Limb (tissue), 2 donors: ENCODE data around the gene CAPN5.

Experiments used
- DNase-seq, 2 donors: peaks; one replicate each; pipeline ENCODE4 v3.0.0-alpha.2; 2016; ENCODE audit errors: extremely low spot score in 2 of 2

Gene CAPN5

DNA sequence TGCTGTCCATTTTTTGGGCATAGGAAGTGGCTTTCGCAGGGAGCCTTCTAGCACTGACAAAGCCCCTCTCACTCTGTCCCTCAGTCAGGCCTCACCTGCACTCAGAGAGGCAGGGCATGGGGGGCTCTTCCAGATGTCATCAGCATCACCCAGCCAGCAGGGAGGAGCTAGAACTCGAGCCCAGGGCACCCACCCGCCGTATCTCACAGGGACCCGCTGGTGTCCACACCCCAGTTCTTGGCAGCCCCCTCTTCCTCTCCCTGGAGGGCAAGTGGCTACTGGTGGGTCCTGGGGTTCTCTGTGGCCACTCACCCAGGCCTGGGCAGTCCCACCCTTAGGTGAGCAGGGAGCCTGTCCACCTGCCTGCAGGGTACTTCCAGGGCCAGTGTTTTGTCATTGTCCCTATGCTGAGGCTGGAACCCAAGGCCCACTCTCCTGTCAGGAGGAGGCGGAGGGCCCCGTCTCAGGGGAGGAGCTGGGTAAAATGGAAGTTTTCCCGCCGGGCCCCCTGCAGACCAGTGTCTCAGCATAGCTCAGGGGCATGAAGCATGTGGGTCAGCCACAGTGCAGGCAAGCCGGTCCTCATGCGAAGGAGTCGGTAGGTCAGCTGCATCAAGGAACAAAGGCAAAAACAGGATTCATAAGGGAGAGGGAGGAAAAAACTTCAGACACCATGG is 83.1 kb downstream of the CAPN5 start:
- no peak for DNase-seq

DNA sequence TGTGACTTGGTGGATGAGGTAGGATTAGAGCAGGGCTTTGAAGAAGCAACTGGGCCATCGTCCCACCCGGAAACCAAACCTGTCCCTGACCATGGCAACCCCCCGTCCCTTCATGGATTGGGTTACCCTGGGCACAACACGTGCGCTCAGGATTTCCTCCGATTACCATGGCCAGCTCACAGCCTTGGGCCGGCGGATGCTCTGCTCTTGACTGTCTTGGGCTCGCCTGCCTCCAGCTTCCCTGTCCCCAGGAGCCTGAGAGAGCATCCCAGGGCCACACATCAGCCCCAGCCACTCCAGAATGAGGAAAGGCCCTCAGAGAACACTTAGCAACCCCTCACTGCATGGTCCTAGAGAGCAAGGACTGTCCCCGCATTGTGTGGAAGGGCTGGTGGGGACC is 84.1 kb downstream of the CAPN5 start:
- DNase-seq: no peak

DNA sequence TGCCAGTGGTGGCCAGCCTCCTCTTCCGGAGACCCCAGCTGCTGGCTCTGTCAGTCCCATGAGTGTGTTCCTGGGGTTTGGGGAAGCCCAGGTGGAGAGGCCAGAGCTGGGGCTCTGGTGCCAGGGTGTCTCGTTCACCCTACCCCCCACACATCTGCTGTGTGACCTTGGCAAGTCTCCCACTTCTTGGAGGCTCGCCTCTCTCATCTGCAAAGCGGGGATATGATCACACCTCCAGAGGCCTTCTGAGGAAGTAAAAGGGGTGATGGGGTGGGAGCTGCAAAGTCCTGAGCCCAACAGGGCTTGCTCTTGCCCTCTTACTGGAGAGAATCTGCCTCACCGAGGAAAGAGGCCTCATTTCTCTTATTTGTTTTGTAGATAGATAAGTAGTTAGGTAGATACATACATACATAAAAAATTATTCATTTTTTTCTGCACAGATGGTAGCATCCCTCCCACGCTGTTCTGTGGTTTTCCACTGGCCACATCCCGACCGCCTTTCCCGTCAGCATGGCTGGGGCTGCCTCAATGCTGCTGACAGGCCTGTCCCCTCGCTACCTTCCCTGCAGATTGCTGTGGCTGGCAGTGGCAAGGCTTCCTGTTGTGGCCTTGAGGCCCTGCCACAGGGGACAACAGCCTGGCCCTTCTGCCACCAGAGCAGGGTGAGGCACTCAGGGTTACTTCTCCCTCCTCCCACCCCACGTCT is 85.2 kb downstream of the CAPN5 start:
- no peak for DNase-seq

DNA sequence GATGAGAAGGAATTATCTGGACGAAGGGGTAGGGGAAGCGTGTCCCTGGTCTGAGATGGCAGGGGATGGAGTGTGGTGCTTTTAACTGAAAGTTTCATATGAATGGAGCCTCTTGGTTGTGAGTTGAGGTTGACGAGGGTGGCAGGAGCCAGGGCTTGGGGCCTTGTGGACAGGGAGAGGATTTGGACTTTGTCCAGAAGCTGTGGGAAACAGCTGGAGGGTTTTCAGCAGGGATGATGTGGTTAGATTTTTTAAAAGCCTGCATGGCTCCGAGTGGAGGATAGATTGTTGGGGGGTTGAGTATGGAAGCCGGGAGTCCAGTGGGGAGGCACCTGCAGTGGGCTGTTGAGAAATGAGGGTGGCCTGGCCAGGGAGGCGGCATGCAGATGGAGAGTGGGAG is 86.1 kb downstream of the CAPN5 start:
- DNase-seq: no peak

DNA sequence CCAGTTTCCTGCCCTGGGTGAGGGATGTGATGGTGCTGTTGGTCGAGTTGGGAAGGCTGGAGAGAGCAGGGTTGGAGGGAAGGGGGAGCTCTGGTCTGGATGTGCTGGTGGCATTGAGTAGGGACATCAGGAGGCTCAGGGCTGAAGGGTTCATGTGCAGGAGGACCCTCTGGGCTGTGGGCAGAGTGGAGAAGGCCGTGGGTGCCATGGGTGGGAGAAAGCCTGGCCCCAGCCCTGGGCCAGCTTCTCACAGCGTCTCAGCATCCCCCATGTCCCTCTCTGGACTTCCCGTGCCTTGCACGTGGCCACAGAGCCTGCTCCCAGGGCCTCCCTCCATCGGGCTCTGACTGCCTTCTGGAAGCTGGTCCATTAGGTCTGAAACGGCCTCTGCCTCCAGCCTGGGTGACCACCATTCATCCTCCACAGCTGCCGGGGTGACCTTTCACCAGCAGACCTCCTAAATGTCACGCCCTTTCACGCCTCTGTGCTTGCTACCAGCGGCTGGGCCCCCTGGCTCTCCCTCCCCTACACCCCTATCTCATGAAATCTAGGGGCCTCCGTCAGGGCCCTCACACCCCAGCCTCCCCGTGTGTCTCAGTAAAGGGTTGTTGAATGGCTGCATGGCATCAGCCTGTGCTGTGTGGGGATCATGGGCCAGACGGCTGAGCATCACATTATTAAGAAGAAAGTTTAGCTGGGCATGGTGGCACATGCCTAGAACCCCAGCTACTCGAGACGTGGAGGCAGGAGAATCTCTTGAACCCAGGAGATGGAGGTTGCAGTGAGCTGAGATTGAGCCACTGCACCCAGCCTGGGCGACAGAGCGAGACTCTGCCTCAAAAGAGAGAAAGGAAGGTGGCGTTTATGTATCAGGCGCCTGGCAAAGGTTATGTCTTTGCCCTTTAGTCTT is 86.8 kb downstream of the CAPN5 start:
- no peak for DNase-seq

GRCh38 chr11:77154381-77155081 is 87.8 kb downstream of the CAPN5 start:
- DNase-seq: no peak

GRCh38 chr11:77155082-77155475 is 88.3 kb downstream of the CAPN5 start:
- DNase-seq: no peak

DNA sequence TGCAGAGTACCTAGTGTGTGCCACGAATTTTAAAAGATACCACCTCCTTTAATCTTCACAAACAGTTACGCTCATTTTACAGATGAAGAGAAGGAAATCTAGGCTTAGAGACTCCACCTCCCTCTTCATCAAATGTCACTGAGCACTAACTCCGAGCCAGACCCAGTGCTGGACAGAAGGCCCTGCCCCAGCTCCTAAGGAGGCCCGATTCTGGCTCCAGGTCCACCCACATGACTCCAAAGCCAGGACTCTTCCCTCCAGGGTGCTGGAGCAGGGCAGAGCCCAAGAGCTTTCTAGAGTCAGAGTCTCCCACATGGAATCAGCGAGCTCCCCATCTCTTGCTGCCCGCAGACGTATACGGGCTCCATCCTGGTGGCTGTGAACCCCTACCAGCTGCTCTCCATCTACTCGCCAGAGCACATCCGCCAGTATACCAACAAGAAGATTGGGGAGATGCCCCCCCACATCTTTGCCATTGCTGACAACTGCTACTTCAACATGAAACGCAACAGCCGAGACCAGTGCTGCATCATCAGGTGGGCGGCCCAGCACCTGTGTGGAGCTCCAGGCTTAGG is 88.9 kb downstream of the CAPN5 start:
- no peak for DNase-seq

- no peak for DNase-seq
Observed at GRCh38 chr11:77156396-77157195, 89.8 kb downstream of the CAPN5 start.

- no peak for DNase-seq
Observed at GRCh38 chr11:77158041-77158695, 91.4 kb downstream of the CAPN5 start.

- no peak for DNase-seq
Observed at GRCh38 chr11:77159219-77159936, 92.6 kb downstream of the CAPN5 start.

GRCh38 chr11:77159937-77160495 is 93.2 kb downstream of the CAPN5 start:
- DNase-seq: no peak

GRCh38 chr11:77163271-77163670 is 96.5 kb downstream of the CAPN5 start:
- DNase-seq: no peak

DNA sequence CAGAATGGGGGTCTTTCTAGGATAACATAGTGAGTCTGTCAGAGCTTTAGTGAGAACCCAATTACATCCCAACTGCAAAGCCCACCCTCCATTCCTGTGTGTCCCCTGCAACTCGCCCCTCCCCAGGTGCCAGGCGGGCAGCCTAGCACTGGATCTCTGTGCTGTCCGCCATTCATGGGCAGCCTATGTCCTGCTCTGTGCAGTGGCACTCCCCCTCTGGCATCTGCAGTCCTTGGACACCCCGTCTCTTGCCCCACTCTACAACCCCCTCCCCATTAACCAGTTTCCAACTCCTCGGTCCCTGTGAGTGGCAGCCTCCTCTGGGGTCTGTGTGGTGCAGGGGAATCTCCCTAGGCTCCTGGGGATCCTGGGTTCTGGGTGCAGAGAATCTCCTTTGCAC is 98.3 kb downstream of the CAPN5 start:
- no peak for DNase-seq

GRCh38 chr11:77166021-77166420 is 99.2 kb downstream of the CAPN5 start:
- DNase-seq: no peak

DNA sequence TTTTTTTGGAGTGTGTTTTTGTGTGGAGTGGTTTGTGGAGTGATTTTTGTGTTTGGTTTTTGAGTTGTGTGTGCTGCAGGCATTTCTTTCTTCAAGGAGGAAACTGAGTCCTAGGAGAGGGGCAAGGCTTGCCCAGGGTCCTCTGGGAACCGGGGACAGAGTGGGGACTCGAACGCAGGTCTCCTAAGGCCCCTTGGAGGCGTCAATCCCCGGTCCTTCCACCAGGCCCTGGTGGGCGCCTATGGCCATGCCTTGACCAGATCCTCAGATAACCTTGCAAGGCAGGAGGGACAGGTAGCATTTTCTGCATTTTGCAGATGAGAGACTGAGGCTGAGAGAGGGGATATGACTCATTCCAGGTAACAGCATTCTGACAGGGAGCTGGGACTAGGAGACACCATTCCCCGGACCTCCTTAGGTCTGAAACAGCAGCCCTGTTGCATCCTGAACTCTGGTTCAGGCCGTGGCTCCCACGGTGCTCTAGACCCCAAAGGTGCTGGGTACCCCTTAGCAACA is 100.4 kb downstream of the CAPN5 start:
- DNase-seq: no peak

GRCh38 chr11:77167791-77168190 is 101.0 kb downstream of the CAPN5 start:
- no peak for DNase-seq

- DNase-seq: no peak
Observed at GRCh38 chr11:77170107-77170506, 103.3 kb downstream of the CAPN5 start.

DNA sequence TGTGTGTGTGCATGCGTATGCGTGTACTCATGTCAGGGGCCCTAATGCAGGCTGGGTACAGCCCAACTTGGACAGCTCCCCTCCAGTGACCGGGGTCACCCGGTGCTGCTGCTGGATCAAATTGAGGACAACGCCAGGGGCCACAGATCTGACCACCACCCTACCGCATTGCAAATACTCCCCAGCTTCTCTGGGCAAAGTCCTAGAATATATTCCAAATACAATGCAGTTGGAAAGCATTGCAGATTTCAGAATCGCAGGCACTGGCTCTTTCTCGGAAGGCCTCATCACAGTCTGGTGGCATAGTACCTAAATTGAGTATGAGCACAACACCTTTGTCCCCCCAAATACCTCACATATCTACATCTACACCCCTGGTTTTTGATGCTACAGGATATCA is 104.5 kb downstream of the CAPN5 start:
- no peak for DNase-seq
